GM18520 (cell line): ENCODE results near the gene TOMM40.
A peak's percentile ranks its signal among the peaks of the same experiment; 100 is the strongest.
"Not testable (repeated sequence)": the region's sequence is repeated elsewhere in the genome, so short reads cannot be mapped to it uniquely, and the experiment has no call there.

Source experiments
- ATAC-seq: cut with Tn5 transposase; IDR thresholded peaks from one replicate; pipeline ENCODE4 v1.9.1; 2021; ENCODE audit not compliant: unreplicated experiment

Gene TOMM40

DNA sequence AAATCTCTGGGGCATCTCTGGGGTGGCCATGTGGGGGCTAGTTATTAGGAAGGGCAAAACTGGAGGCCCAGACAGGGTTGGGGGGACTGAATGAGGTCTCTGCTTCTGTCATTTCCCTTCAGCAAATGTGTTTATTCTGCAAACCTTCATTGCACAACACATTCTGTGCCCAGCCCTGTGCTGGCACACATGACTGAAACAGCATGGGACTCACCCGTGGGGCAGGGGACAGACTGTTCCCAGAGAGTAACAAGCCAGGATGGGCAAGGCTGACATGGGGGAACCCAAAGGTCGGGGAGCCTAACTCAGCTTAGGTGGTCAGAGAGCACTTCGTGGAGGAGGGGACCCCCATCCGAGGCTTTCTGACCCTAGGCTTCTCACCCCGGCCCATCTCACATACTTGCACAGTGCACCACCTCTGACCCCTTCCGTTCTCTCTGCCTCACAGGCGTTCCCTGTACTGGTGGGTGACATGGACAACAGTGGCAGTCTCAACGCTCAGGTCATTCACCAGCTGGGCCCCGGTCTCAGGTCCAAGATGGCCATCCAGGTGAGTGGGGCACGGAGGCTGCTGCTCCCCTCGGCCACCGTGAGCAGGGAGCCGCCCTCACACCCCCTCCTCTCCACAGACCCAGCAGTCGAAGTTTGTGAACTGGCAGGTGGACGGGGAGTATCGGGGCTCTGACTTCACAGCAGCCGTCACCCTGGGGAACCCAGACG lies 2.4 kb downstream of the TOMM40 start:
- no peak for ATAC-seq

- no peak for ATAC-seq
These were observed 3.0 kb downstream of the TOMM40 start for GRCh38 chr19:44894052-44894400.

DNA sequence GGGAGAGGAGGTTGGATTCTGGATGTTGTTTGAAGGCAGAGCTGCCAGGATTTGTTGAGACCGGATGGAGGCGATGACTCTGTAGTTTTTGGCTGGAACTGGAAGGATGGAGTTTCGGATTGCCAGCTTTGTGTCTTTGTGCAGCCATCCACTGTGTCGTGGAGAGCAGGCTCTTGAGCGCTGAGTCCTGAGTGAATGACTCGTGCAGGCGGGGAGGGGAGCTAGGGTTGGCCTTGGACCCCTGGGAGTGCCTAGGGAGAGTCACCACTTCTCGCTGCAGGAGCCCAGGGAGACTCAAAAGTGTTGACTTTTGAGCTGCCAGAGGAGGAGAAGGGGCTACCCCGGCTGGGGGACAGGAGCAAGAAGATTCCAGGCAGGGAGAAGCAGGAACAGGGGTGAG lies 3.9 kb downstream of the TOMM40 start:
- ATAC-seq: no peak

DNA sequence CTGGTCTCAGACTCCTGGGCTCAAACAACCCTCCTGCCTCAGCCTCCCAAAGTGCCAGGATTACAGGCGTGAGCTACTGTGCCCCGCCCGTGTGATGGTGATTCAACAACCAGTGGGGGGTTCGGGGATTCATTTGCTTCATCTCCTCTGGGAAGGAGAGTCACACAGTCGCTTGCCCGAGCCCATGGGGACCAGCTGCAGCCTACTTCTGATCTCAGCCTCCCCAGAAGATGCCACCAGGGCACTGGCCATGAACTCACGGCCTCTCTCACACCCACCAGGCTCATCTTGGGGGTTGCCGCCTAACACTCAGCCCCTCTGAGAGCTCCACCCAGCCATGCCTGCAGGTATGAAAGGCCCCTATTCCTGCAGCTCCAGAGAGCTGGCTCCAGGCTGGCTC lies 6.8 kb downstream of the TOMM40 start:
- ATAC-seq: no peak

DNA sequence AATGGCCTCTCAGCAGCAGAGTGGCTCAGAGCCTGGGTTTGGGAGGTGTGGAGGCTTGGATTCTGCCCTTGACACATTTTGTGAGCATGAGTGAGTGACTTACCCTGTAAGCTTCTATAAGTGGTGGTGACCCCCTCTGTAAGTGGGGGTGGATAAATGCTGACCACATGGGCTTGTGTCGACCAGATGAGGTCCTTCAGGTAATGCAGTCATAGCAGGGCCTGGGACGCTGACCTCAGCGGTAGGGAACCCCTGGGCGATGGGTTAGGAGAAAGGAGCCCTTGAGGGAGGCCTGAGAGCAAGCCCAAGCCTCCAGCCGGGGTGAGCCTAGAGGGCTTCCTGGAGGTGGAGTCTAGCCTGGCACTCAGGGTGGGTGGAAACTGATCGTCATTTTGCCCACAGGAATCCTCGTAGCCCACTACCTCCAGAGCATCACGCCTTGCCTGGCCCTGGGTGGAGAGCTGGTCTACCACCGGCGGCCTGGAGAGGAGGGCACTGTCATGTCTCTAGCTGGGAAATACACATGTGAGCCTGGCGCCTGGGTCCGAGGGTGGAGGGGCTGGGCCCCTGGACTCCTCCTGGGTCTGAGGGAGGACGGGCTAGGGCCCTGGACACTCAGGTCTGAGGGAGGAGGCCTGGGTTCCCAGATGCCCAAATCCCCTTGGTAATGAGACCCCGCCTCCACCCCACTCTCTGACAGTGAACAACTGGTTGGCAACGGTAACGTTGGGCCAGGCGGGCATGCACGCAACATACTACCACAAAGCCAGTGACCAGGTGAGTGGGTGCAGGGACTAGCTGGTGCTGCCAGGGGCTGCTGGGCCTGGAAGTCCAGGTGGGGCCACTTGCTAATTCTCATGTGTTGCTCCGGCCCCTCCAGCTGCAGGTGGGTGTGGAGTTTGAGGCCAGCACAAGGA lies 9.5 kb downstream of the TOMM40 start:
- ATAC-seq: no peak

DNA sequence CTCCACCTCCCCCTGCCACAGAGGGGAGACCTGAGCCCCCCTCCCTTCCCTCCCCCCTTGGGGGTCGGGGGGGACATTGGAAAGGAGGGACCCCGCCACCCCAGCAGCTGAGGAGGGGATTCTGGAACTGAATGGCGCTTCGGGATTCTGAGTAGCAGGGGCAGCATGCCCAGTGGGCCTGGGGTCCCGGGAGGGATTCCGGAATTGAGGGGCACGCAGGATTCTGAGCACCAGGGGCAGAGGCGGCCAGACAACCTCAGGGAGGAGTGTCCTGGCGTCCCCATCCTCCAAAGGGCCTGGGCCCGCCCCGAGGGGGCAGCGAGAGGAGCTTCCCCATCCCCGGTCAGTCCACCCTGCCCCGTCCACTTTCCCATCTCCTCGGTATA lies 12.2 kb downstream of the TOMM40 start:
- no peak for ATAC-seq

DNA sequence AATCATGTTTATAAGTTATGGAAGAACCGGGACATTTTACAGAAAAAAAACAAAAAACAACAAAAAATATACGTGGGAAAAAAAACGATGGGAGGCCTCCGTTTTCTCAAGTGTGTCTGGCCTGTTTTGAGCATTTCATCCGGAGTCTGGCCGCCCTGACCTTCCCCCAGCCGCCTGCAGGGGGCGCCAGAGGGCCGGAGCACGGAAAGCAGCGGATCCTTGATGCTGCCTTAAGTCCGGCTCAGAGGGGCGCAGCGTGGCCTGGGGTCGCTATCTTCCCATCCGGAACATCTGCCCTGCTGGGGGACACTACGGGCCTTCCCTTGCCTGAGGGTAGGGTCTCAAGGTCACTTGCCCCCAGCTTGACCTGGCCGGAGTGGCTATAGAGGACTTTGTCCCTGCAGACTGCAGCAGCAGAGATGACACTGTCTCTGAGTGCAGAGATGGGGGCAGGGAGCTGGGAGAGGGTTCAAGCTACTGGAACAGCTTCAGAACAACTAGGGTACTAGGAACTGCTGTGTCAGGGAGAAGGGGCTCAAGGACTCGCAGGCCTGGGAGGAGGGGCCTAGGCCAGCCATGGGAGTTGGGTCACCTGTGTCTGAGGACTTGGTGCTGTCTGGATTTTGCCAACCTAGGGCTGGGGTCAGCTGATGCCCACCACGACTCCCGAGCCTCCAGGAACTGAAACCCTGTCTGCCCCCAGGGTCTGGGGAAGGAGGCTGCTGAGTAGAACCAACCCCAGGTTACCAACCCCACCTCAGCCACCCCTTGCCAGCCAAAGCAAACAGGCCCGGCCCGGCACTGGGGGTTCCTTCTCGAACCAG lies 12.8 kb downstream of the TOMM40 start:
- no peak for ATAC-seq

DNA sequence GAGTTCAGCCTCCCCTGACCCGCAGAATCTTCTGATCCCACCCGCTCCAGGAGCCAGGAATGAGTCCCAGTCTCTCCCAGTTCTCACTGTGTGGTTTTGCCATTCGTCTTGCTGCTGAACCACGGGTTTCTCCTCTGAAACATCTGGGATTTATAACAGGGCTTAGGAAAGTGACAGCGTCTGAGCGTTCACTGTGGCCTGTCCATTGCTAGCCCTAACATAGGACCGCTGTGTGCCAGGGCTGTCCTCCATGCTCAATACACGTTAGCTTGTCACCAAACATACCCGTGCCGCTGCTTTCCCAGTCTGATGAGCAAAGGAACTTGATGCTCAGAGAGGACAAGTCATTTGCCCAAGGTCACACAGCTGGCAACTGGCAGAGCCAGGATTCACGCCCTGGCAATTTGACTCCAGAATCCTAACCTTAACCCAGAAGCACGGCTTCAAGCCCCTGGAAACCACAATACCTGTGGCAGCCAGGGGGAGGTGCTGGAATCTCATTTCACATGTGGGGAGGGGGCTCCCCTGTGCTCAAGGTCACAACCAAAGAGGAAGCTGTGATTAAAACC lies 13.5 kb downstream of the TOMM40 start:
- ATAC-seq: no peak

DNA sequence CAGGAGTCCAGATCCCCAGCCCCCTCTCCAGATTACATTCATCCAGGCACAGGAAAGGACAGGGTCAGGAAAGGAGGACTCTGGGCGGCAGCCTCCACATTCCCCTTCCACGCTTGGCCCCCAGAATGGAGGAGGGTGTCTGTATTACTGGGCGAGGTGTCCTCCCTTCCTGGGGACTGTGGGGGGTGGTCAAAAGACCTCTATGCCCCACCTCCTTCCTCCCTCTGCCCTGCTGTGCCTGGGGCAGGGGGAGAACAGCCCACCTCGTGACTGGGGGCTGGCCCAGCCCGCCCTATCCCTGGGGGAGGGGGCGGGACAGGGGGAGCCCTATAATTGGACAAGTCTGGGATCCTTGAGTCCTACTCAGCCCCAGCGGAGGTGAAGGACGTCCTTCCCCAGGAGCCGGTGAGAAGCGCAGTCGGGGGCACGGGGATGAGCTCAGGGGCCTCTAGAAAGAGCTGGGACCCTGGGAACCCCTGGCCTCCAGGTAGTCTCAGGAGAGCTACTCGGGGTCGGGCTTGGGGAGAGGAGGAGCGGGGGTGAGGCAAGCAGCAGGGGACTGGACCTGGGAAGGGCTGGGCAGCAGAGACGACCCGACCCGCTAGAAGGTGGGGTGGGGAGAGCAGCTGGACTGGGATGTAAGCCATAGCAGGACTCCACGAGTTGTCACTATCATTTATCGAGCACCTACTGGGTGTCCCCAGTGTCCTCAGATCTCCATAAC lies 14.5 kb downstream of the TOMM40 start, which contains the start of gene APOE:
Gene APOE (plus strand): TSS at position 360 of the 724 bp plus-strand sequence. CDS start 829 bp downstream, outside the sequence.
- no peak for ATAC-seq

DNA sequence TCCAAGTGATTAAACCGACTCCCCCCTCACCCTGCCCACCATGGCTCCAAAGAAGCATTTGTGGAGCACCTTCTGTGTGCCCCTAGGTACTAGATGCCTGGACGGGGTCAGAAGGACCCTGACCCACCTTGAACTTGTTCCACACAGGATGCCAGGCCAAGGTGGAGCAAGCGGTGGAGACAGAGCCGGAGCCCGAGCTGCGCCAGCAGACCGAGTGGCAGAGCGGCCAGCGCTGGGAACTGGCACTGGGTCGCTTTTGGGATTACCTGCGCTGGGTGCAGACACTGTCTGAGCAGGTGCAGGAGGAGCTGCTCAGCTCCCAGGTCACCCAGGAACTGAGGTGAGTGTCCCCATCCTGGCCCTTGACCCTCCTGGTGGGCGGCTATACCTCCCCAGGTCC lies 16.6 kb downstream of the TOMM40 start:
- no peak for ATAC-seq

DNA sequence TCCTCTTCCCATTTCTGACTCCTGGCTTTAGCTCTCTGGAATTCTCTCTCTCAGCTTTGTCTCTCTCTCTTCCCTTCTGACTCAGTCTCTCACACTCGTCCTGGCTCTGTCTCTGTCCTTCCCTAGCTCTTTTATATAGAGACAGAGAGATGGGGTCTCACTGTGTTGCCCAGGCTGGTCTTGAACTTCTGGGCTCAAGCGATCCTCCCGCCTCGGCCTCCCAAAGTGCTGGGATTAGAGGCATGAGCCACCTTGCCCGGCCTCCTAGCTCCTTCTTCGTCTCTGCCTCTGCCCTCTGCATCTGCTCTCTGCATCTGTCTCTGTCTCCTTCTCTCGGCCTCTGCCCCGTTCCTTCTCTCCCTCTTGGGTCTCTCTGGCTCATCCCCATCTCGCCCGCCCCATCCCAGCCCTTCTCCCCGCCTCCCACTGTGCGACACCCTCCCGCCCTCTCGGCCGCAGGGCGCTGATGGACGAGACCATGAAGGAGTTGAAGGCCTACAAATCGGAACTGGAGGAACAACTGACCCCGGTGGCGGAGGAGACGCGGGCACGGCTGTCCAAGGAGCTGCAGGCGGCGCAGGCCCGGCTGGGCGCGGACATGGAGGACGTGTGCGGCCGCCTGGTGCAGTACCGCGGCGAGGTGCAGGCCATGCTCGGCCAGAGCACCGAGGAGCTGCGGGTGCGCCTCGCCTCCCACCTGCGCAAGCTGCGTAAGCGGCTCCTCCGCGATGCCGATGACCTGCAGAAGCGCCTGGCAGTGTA lies 17.2 kb downstream of the TOMM40 start:
- ATAC-seq: no peak

DNA sequence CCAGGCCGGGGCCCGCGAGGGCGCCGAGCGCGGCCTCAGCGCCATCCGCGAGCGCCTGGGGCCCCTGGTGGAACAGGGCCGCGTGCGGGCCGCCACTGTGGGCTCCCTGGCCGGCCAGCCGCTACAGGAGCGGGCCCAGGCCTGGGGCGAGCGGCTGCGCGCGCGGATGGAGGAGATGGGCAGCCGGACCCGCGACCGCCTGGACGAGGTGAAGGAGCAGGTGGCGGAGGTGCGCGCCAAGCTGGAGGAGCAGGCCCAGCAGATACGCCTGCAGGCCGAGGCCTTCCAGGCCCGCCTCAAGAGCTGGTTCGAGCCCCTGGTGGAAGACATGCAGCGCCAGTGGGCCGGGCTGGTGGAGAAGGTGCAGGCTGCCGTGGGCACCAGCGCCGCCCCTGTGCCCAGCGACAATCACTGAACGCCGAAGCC lies 17.8 kb downstream of the TOMM40 start:
- no peak for ATAC-seq

GRCh38 chr19:44909775-44910174 lies 18.7 kb downstream of the TOMM40 start:
- ATAC-seq: no peak

DNA sequence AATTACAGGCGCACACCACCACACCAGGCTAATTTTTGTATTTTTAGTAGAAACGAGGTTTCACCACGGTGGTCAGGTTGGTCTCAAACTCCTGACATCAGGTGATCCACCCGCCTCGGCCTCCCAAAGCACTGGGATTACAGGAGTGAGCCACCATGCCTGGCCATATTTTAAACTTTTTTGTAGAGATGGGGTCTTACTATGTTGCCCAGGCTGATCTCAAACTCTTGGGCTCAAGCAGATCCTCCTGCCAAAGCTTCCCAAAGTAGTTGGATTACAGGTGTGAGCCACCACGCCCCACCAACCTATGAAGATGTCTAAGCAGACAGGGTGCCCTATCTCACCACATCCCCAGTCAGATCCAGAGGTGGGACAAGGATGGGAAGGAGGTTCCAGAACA lies 20.8 kb downstream of the TOMM40 start:
- not testable (repeated sequence) for ATAC-seq

- ATAC-seq: no peak
These were observed 21.8 kb downstream of the TOMM40 start for GRCh38 chr19:44912854-44913253.

DNA sequence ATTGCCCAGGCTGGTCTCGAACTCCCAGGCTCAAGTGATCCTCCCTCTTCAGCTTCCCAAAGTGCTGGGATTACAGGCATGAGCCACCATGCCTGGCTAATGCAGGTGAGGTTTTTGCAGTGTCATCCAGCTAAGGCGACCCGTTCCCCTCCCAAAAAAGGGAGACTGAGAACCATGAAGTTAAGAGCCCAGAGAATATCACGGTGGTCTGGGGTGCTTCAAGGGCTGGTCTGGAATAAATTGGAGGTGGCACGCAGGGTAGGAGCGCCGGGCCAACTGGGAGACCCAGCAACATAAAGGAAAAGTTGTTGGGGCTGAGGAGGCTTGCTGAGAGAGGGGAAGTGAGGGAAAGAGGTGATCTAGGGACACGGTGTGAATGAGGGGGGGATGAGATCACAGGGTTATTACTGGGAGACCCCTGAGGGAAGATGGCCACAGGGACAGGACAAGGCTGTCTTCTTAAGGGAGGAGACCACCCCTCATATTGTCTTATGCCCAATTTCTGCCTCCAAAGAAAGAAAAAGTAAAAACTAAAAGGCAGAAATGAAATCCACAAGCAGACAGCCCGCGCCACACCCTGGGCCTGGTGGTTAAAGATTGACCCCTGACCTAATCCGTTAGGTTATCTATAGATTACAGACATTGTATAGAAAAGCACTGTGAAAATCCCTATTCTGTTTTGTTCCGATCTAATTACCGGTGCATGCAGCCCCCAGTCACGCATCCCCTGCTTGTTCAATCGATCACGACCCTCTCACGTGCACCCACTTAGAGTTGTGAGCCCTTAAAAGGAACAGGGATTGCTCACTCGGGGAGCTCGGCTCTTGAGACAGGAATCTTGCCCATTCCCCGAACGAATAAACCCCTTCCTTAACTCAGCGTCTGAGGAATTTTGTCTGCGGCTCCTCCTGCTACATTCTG lies 22.7 kb downstream of the TOMM40 start:
- ATAC-seq: not testable (repeated sequence)

DNA sequence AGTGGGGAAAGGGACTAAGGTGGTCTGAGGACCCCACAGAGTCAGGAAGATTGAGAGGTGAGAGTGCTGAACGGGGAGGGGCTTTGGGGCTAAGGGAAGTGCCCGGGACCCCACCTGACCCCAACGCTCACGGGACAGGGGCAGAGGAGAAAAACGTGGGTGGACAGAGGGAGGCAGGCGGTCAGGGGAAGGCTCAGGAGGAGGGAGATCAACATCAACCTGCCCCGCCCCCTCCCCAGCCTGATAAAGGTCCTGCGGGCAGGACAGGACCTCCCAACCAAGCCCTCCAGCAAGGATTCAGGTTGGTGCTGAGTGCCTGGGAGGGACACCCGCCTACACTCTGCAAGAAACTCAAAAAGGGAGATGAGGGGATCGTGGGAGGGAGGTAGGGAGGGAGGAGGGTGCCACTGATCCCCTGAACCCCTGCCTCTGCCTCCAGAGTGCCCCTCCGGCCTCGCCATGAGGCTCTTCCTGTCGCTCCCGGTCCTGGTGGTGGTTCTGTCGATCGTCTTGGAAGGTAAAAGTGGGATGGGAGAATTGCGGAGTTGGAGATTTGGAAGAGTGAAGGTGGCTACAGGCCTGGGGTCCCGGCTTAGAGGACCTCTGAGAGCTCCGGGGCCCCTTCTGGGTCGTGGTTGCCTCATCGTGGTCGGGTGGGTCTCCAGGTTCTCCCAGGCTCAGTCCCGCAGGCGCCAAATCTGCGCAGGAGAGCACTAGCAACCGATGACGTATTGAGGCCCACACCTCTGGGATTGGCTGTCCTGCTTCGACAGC lies 23.6 kb downstream of the TOMM40 start, which contains the start of gene APOC1:
Gene APOC1 (plus strand): TSS at position 176 of the 774 bp plus-strand sequence. CDS start 284 bp downstream, at position 460.
- peak; percentile 91 for ATAC-seq
